Mesenchymal stem cell (in vitro differentiated cells and primary cell): ENCODE data around the gene CCNG1.
A peak's percentile ranks its signal among the peaks of the same experiment; 100 is the strongest.

Source experiments
- DNase-seq: peaks from one replicate; pipeline ENCODE4 v3.0.0-alpha.2; 2013
- H2AFZ ChIP-seq: one replicate; pipeline ENCODE4 v1.6.1; 2013; ENCODE audit warnings: low read depth, mild to moderate bottlenecking, control low read depth, inconsistent platforms, low read length, moderate library complexity
- H2AK5ac ChIP-seq: 2 replicates; pipeline ENCODE4 v1.6.1; 2013; ENCODE audit warnings: low read length, moderate library complexity, mild to moderate bottlenecking, inconsistent platforms; ENCODE audit not compliant: severe bottlenecking
- H2BK120ac ChIP-seq: one replicate; pipeline ENCODE4 v1.6.1; 2013; ENCODE audit warnings: low read depth, mild to moderate bottlenecking, inconsistent platforms, low read length, moderate library complexity
- H2BK12ac ChIP-seq, 2 experiments: one replicate each; pipeline ENCODE4 v1.6.1; 2013; ENCODE audit warnings: inconsistent platforms in 2 of 2, low read length in 2 of 2, mild to moderate bottlenecking in 2 of 2, moderate library complexity in 2 of 2, control low read depth in 1 of 2
- H2BK15ac ChIP-seq: one replicate; pipeline ENCODE4 v1.6.1; 2013; ENCODE audit warnings: mild to moderate bottlenecking, low read depth, inconsistent platforms; ENCODE audit not compliant: poor library complexity, severe bottlenecking
- H2BK5ac ChIP-seq: 2 replicates; pipeline ENCODE4 v1.6.1; 2013; ENCODE audit warnings: low read depth, mild to moderate bottlenecking, low read length, control low read depth, inconsistent platforms; ENCODE audit not compliant: poor library complexity, severe bottlenecking
- H3K14ac ChIP-seq, 2 experiments: one replicate each; pipeline ENCODE4 v1.6.1; 2013; ENCODE audit warnings: inconsistent platforms in 2 of 2, low read length in 2 of 2, control low read depth in 1 of 2, mild to moderate bottlenecking in 1 of 2, moderate library complexity in 1 of 2
- H3K18ac ChIP-seq, 2 experiments: one replicate each; pipeline ENCODE4 v1.6.1; 2013; ENCODE audit warnings: inconsistent platforms in 2 of 2, low read length in 2 of 2, control low read depth in 1 of 2, low read depth in 1 of 2, mild to moderate bottlenecking in 1 of 2
- H3K23ac ChIP-seq, 2 experiments: one replicate each; pipeline ENCODE4 v1.6.1; 2013; ENCODE audit warnings: inconsistent platforms in 2 of 2, low read length in 2 of 2, mild to moderate bottlenecking in 2 of 2, moderate library complexity in 2 of 2, control low read depth in 1 of 2
- H3K27ac ChIP-seq: 2 replicates; pipeline ENCODE4 v1.5.1; 2013; ENCODE audit warnings: mild to moderate bottlenecking, moderate library complexity, low read length, control low read depth, inconsistent platforms; ENCODE audit not compliant: poor library complexity, severe bottlenecking
- H3K27me3 ChIP-seq, 2 experiments: 2 replicates each; pipeline versions ENCODE4 v1.6.1 to v1.7.0; 2013; ENCODE audit warnings: low read length in 2 of 2, mild to moderate bottlenecking in 2 of 2, moderate library complexity in 2 of 2, control low read depth in 1 of 2, inconsistent platforms in 1 of 2; ENCODE audit not compliant: control insufficient read depth in 1 of 2, insufficient read depth in 1 of 2
- H3K36me3 ChIP-seq, 2 experiments: 2 replicates each; pipeline versions ENCODE4 v1.6.1 to v1.7.0; 2013; ENCODE audit warnings: low read length in 2 of 2, control low read depth in 1 of 2, inconsistent platforms in 1 of 2, low read depth in 1 of 2, mild to moderate bottlenecking in 1 of 2; ENCODE audit not compliant: insufficient read depth in 2 of 2, control insufficient read depth in 1 of 2
- H3K4ac ChIP-seq, 2 experiments: one replicate each; pipeline ENCODE4 v1.6.1; 2013; ENCODE audit warnings: inconsistent platforms in 2 of 2, low read length in 2 of 2, mild to moderate bottlenecking in 2 of 2, moderate library complexity in 2 of 2, control low read depth in 1 of 2, low read depth in 1 of 2
- H3K4me1 ChIP-seq: 2 replicates; pipeline ENCODE4 v1.6.1; 2013; ENCODE audit warnings: low read depth, low read length, control low read depth; ENCODE audit not compliant: control insufficient read depth, insufficient read depth
- H3K4me2 ChIP-seq: 2 replicates; pipeline ENCODE4 v1.6.1; 2013; ENCODE audit warnings: low read length, mild to moderate bottlenecking, inconsistent platforms; ENCODE audit not compliant: poor library complexity, severe bottlenecking
- H3K4me3 ChIP-seq, 2 experiments: 2 replicates each; pipeline versions ENCODE4 v1.5.1 to v1.7.0; 2013; ENCODE audit warnings: low read length in 2 of 2, mild to moderate bottlenecking in 2 of 2, control low read depth in 1 of 2, low read depth in 1 of 2; ENCODE audit not compliant: insufficient read depth in 1 of 2
- H3K79me1 ChIP-seq: replicated peaks from 2 replicates; pipeline ENCODE4 v1.6.1; 2013; ENCODE audit warnings: mild to moderate bottlenecking, control low read depth, low read length, inconsistent platforms; ENCODE audit not compliant: poor library complexity, severe bottlenecking
- H3K9ac ChIP-seq: 2 replicates; pipeline ENCODE4 v1.7.0; 2013; ENCODE audit warnings: mild to moderate bottlenecking, low read length, moderate library complexity
- H3K9me3 ChIP-seq: 2 replicates; pipeline ENCODE4 v1.7.0; 2013; ENCODE audit warnings: mild to moderate bottlenecking, low read length; ENCODE audit not compliant: control insufficient read depth
- H4K8ac ChIP-seq: one replicate; pipeline ENCODE4 v1.6.1; 2013; ENCODE audit warnings: inconsistent platforms, mild to moderate bottlenecking, low read length, moderate library complexity
- H4K91ac ChIP-seq: one replicate; pipeline ENCODE4 v1.6.1; 2013; ENCODE audit warnings: mild to moderate bottlenecking, low read length, inconsistent platforms
- WGBS: methylation state at CpG from one replicate; pipeline ENCODE4 v1.1.7; 2013; ENCODE audit warnings: mixed read lengths; 5-methylcytosine and 5-hydroxymethylcytosine counted together

The CCNG1 gene

DNA sequence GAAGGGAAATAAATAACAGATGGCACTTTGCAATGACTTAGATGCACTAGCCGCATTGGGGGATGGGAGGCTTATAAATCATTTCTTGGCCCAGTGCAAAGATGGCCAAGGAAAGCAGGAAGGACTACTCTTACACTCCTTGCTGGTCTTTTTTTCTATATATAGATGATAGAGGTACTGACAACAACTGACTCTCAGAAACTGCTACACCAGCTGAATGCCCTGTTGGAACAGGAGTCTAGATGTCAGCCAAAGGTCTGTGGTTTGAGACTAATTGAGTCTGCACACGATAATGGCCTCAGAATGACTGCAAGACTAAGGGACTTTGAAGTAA is 1.7 kb downstream of the CCNG1 start:
- Histone ChIP-seq H3K18ac (no peak overlapping the region), H2BK120ac (no peak overlapping the region), H3K27me3 (no peaks in the 10 kb centered on the region), H2BK5ac (no peak overlapping the region), H4K91ac (no peak overlapping the region), H3K9ac (peak overlapping the region; percentile 59), H2AK5ac (no peak overlapping the region), H2BK12ac (no peak overlapping the region), H3K23ac (no peak overlapping the region), H4K8ac (no peak overlapping the region), H3K9me3 (no peaks in the 10 kb centered on the region), H3K4me3 (peak overlapping the region; percentile 63 to 96), H3K14ac (no peak overlapping the region), H2AFZ (no peak overlapping the region), H3K4me2 (peak overlapping the region; percentile 94), H3K4me1 (no peaks in the 10 kb centered on the region), H3K4ac (no peak overlapping the region), H2BK15ac (no peak overlapping the region), H3K79me1 (no peaks in the 10 kb centered on the region), H3K36me3 (peaks cover 2 to 51% of the 10 kb centered on the region in 2 experiments), H3K27ac (peak overlapping the region; percentile 1)
- 35% methylated on average over 2 of the region's 2 CpGs for WGBS
- DNase-seq = peak; percentile 76

DNA sequence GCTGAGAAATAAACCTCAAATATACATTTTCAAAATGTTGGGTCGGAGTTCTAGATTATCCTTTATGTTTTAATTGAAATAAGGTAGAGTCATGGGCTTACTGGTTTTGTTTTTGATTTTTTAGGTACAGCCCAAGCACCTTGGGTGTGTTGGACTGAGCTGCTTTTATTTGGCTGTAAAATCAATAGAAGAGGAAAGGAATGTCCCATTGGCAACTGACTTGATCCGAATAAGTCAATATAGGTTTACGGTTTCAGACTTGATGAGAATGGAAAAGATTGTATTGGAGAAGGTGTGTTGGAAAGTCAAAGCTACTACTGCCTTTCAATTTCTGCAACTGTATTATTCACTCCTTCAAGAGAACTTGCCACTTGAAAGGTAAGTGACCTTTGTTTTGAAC is 3.6 kb downstream of the CCNG1 start:
- Histone ChIP-seq H3K14ac (no peak overlapping the region), H3K18ac (no peak overlapping the region), H3K4me1 (peaks cover 1% of the 10 kb centered on the region), H3K4me2 (peak overlapping the region; percentile 30), H3K9ac (no peak overlapping the region), H3K9me3 (no peaks in the 10 kb centered on the region), H2BK12ac (no peak overlapping the region), H3K23ac (no peak overlapping the region), H3K27me3 (no peaks in the 10 kb centered on the region), H3K79me1 (no peaks in the 10 kb centered on the region), H2BK15ac (no peak overlapping the region), H4K8ac (no peak overlapping the region), H3K27ac (no peak overlapping the region), H2AK5ac (no peak overlapping the region), H4K91ac (no peak overlapping the region), H3K4ac (no peak overlapping the region), H2AFZ (no peak overlapping the region), H2BK5ac (no peak overlapping the region), H2BK120ac (no peak overlapping the region), H3K4me3 (peak overlapping the region in 1 of 2 experiments; percentile 96), H3K36me3 (peaks cover 7 to 70% of the 10 kb centered on the region in 2 experiments)
- 97% methylated on average over 2 of the region's 3 CpGs for WGBS
- DNase-seq = no peak

DNA sequence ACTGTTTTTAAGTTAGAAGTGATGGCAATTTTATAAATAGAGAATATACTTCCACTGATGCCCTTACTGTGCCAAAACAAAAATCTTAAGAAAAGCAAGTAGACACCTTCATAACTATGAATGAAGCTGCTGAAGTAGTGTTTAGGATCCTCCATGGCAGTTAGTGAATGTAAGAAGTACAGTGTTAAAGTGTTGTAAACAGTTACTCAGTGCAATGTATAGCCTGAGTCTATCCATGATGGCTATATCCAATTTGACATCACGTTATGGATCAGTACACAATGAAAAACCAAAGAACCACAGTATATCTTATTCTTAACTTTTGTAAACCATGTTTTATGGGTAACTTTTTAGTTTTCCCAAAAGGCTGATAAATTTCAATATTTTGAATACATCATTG is 7.1 kb downstream of the CCNG1 start:
- Histone ChIP-seq H3K4me1 (peaks cover 1% of the 10 kb centered on the region), H4K91ac (no peak overlapping the region)
- WGBS = 100% methylated on average over 1 of the region's 1 CpG

DNA sequence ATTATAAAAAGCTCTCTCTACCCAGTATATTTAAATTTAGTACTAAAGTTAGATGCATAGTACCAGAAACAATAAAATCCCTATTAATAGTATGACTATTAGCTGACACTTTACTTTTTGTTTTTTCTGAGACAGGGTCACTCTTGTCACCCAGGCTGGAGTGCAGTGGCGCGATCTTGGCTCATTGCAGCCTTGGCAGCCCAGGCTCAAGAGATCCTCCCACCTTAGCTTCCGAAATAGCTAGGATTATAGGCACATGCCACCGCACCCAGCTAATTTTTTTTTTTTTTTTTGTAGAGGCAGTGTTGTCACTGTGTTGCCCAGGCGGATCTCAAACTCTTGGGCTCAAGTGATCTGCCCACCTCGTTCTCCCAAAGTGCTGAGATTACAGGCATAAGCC is 8.0 kb downstream of the CCNG1 start:
- peaks cover 13 to 99% of the 10 kb centered on the region in 2 experiments for H3K36me3 ChIP-seq
- no peak overlapping the region for H2BK5ac ChIP-seq
- peaks cover 1% of the 10 kb centered on the region for H3K4me1 ChIP-seq
- no peak overlapping the region for H2AFZ ChIP-seq
- no peak overlapping the region for H3K4me2 ChIP-seq
- no peaks in the 10 kb centered on the region for H3K9me3 ChIP-seq
- no peak overlapping the region for H3K14ac ChIP-seq
- no peak overlapping the region for H3K4ac ChIP-seq
- WGBS = 95% methylated on average over 3 of the region's 6 CpGs
- no peak overlapping the region for H4K91ac ChIP-seq
- no peak overlapping the region for H2BK12ac ChIP-seq
- H3K18ac ChIP-seq = no peak overlapping the region
- H4K8ac ChIP-seq = no peak overlapping the region
- H3K4me3 ChIP-seq = no peak overlapping the region
- H2BK15ac ChIP-seq = no peak overlapping the region
- H3K79me1 ChIP-seq = peaks cover 3% of the 10 kb centered on the region
- no peak overlapping the region for H3K23ac ChIP-seq
- no peak overlapping the region for H3K9ac ChIP-seq
- H2BK120ac ChIP-seq = no peak overlapping the region
- H3K27me3 ChIP-seq = no peaks in the 10 kb centered on the region
- no peak overlapping the region for H2AK5ac ChIP-seq
- no peak overlapping the region for H3K27ac ChIP-seq
- no peak for DNase-seq

More for the DNA sequence above, 7.1 kb downstream of the CCNG1 start:
- Histone ChIP-seq H3K36me3 (peaks cover 13 to 99% of the 10 kb centered on the region in 2 experiments), H3K79me1 (peaks cover 3% of the 10 kb centered on the region), H4K8ac (no peak overlapping the region), H3K14ac (no peak overlapping the region), H3K9me3 (no peaks in the 10 kb centered on the region), H2AK5ac (no peak overlapping the region), H3K18ac (no peak overlapping the region), H3K9ac (no peak overlapping the region), H2BK12ac (no peak overlapping the region), H3K27me3 (no peaks in the 10 kb centered on the region), H3K27ac (no peak overlapping the region), H2BK120ac (no peak overlapping the region), H3K4me3 (no peak overlapping the region), H3K23ac (no peak overlapping the region), H3K4me2 (no peak overlapping the region), H2AFZ (no peak overlapping the region), H2BK5ac (no peak overlapping the region), H2BK15ac (no peak overlapping the region), H3K4ac (no peak overlapping the region)
- DNase-seq = no peak
